ENCODE results near the gene LDLRAD3.
"Not testable (repeated sequence)": the region's sequence is repeated elsewhere in the genome, so short reads cannot be mapped to it uniquely, and the experiment has no call there.

LDLRAD3 gene

DNA sequence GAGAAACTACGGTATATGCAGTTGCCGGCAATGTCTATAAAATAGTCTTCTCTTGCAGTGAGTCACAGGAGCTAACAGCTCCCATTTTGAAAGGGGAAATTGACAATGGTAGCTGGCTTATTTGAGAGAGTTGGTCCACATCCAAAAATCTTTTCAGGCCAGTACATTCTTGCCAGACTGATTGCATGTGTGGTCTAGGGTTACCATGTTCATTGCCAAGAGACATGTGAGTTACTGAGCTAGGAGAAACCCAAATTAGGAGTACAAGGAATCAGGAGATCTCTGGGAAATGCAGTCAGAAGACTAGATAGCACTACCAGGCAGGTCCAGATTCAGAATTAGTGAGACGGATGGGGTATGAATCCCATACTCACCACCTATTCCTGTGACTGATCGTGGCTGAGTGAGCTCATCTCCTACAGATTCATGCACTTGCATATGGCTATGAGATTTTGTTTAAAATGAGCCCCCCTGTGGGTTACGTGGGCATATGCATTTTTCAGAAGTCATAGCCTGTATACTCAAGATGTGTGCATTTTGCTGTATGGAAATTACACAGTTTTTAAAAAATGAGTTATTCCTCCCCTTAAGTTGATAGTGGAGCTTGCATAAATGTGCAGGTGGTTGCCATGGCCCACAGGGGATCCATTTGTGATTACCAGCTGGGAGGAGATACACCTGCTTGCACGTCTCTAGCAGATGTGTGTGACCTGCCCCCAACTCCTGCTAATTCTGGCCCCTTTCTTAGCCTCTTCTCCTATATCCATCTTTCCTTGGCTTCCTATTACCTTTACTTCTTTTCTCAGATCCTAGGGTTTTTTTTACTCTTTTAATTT lies 242.7 kb downstream of the LDLRAD3 start:
- Histone ChIP-seq H3K4me2 (ENCODE audit: low read length) (no peak overlapping the region), H3K79me2 (ENCODE audit: control insufficient read depth, low read length) (no peaks in the 10 kb centered on the region), H3K27me3 (ENCODE audit: control insufficient read depth, low read length) (no peaks in the 10 kb centered on the region), H3K4me3 (ENCODE audit: low read length) (no peak overlapping the region), H3K27ac (ENCODE audit: low read depth, low read length) (no peak overlapping the region), H4K20me1 (ENCODE audit: control insufficient read depth, insufficient read depth, low read depth, low read length) (no peaks in the 10 kb centered on the region), H3K9me3 (ENCODE audit: control insufficient read depth, insufficient read depth, low read length) (no peaks in the 10 kb centered on the region), H3K9me2 (replicated peaks; ENCODE audit: control insufficient read depth, low read length) (no peaks in the 10 kb centered on the region), H3F3A (ENCODE audit: control insufficient read depth, insufficient read depth) (no peaks in the 10 kb centered on the region), H3K36me3 (ENCODE audit: control insufficient read depth, low read length) (no peaks in the 10 kb centered on the region), H3K4me1 (ENCODE audit: control insufficient read depth, low read length) (no peaks in the 10 kb centered on the region)
- TF ChIP-seq, protein P1, sequence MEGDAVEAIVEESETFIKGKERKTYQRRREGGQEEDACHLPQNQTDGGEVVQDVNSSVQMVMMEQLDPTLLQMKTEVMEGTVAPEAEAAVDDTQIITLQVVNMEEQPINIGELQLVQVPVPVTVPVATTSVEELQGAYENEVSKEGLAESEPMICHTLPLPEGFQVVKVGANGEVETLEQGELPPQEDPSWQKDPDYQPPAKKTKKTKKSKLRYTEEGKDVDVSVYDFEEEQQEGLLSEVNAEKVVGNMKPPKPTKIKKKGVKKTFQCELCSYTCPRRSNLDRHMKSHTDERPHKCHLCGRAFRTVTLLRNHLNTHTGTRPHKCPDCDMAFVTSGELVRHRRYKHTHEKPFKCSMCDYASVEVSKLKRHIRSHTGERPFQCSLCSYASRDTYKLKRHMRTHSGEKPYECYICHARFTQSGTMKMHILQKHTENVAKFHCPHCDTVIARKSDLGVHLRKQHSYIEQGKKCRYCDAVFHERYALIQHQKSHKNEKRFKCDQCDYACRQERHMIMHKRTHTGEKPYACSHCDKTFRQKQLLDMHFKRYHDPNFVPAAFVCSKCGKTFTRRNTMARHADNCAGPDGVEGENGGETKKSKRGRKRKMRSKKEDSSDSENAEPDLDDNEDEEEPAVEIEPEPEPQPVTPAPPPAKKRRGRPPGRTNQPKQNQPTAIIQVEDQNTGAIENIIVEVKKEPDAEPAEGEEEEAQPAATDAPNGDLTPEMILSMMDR (IDR thresholded peaks at IDR 0.05; ENCODE audit: low read depth, low read length, poor library complexity, severe bottlenecking) = no peak
- no peak for TF ChIP-seq EZH2phosphoT487 (IDR thresholded peaks at IDR 0.05; ENCODE audit: borderline replicate concordance, low read length)

DNA sequence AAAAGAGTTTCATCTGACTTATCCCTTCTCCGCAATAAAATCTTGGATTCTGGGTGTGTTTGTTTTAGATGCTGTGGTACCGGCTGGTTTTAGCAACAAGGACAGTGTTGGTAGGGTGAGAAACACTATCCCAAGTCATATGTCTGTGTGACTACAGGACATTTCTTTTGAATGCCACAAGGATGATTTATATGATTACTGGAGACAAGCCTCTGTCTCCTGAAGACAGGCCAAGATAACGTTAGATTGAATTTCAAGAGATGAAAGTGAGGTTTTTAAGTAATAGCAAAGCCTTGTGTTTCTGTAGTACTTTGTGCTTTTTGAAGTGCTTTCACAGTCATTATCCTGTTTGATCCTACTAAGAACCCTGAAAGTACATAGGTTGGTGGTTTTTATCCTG lies 243.8 kb downstream of the LDLRAD3 start:
- H3K4me3 ChIP-seq (ENCODE audit: low read length) = no peak overlapping the region
- no peaks in the 10 kb centered on the region for H3K9me3 ChIP-seq (ENCODE audit: control insufficient read depth, insufficient read depth, low read length)
- H3K4me2 ChIP-seq (ENCODE audit: low read length) = no peak overlapping the region
- H3F3A ChIP-seq (ENCODE audit: control insufficient read depth, insufficient read depth) = no peaks in the 10 kb centered on the region
- H4K20me1 ChIP-seq (ENCODE audit: control insufficient read depth, insufficient read depth, low read depth, low read length) = no peaks in the 10 kb centered on the region
- no peaks in the 10 kb centered on the region for H3K4me1 ChIP-seq (ENCODE audit: control insufficient read depth, low read length)
- H3K9me2 ChIP-seq (replicated peaks; ENCODE audit: control insufficient read depth, low read length) = no peaks in the 10 kb centered on the region
- H3K36me3 ChIP-seq (ENCODE audit: control insufficient read depth, low read length) = no peaks in the 10 kb centered on the region
- H3K27ac ChIP-seq (ENCODE audit: low read depth, low read length) = no peak overlapping the region
- H3K27me3 ChIP-seq (ENCODE audit: control insufficient read depth, low read length) = no peaks in the 10 kb centered on the region
- no peaks in the 10 kb centered on the region for H3K79me2 ChIP-seq (ENCODE audit: control insufficient read depth, low read length)
- TF ChIP-seq, protein P1 (IDR thresholded peaks at IDR 0.05; ENCODE audit: low read depth, low read length, poor library complexity, severe bottlenecking) = no peak

DNA sequence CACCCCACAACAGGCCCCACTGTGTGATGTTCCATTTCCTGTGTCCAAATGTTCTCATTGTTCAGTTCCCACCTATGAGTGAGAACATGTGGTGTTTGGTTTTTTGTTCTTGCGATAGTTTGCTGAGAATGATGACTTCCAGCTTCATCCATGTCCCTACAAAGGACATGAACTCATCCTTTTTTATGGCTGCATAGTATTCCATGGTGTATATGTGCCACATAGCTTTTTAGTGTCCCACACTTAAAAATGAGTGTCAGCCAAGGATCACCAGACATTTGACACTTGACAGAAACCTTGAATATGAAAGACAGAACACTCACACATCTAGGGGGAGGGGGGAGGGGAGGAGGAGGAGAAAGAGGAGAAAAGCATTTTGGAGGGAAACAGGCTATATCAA lies 245.9 kb downstream of the LDLRAD3 start:
- not testable (repeated sequence) for H4K20me1 ChIP-seq (ENCODE audit: control insufficient read depth, insufficient read depth, low read depth, low read length); H3K9me2 ChIP-seq (replicated peaks; ENCODE audit: control insufficient read depth, low read length); H3K9me3 ChIP-seq (ENCODE audit: control insufficient read depth, insufficient read depth, low read length); H3K36me3 ChIP-seq (ENCODE audit: control insufficient read depth, low read length); H3K4me2 ChIP-seq (ENCODE audit: low read length); H3K27me3 ChIP-seq (ENCODE audit: control insufficient read depth, low read length); H3K4me3 ChIP-seq (ENCODE audit: low read length); H3K27ac ChIP-seq (ENCODE audit: low read depth, low read length); H3K79me2 ChIP-seq (ENCODE audit: control insufficient read depth, low read length); H3F3A ChIP-seq (ENCODE audit: control insufficient read depth, insufficient read depth); H3K4me1 ChIP-seq (ENCODE audit: control insufficient read depth, low read length)

DNA sequence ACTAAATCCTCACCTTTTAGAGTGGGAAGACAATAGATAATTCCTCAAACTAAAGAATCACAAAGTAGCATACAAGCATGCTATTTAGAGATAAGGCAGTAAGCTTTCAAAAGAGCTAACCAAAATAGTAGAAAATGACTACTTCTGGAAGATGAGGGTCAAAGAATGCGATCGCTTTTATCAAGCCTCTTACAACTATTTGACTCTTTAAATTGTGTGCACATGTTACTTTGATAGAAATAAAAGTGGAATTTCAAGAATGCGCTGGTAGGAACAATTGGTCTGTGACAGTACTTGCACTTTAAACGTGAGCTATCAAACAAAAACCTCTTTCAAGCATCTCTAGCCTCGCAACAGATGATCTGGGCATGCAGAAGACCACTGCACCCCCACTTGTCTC lies 248.1 kb downstream of the LDLRAD3 start:
- Histone ChIP-seq H3K27ac (ENCODE audit: low read depth, low read length) (no peak overlapping the region), H3F3A (ENCODE audit: control insufficient read depth, insufficient read depth) (no peaks in the 10 kb centered on the region), H3K4me1 (ENCODE audit: control insufficient read depth, low read length) (no peaks in the 10 kb centered on the region), H3K27me3 (ENCODE audit: control insufficient read depth, low read length) (no peaks in the 10 kb centered on the region), H3K9me2 (replicated peaks; ENCODE audit: control insufficient read depth, low read length) (no peaks in the 10 kb centered on the region), H3K79me2 (ENCODE audit: control insufficient read depth, low read length) (no peaks in the 10 kb centered on the region), H4K20me1 (ENCODE audit: control insufficient read depth, insufficient read depth, low read depth, low read length) (no peaks in the 10 kb centered on the region), H3K9me3 (ENCODE audit: control insufficient read depth, insufficient read depth, low read length) (no peaks in the 10 kb centered on the region), H3K4me2 (ENCODE audit: low read length) (no peak overlapping the region), H3K4me3 (ENCODE audit: low read length) (no peak overlapping the region), H3K36me3 (ENCODE audit: control insufficient read depth, low read length) (no peaks in the 10 kb centered on the region)
- TF ChIP-seq, protein P1 (IDR thresholded peaks at IDR 0.05; ENCODE audit: low read depth, low read length, poor library complexity, severe bottlenecking) = no peak
- TF ChIP-seq EZH2phosphoT487 (IDR thresholded peaks at IDR 0.05; ENCODE audit: borderline replicate concordance, low read length) = no peak

Measured in DOHH2 (cell line).